ENCODE data around the gene PER2.

Gene PER2

GRCh38 chr2:238235331-238235732 is 53.1 kb downstream of the PER2 start:
- no peak overlapping the region for H3K4me3 ChIP-seq (replicated peaks; ENCODE audit: insufficient read depth, low read length)
- no peaks in the 10 kb centered on the region for H3K27me3 ChIP-seq (ENCODE audit: insufficient read depth, poor library complexity, severe bottlenecking)
- no peak overlapping the region for H3K27ac ChIP-seq (replicated peaks)
- TF ChIP-seq CTCF (IDR thresholded peaks at IDR 0.05; ENCODE audit: insufficient read depth, low read length) (no peak), GABPA (IDR thresholded peaks at IDR 0.05; ENCODE audit: low read depth) (no peak), REST (IDR thresholded peaks at IDR 0.05; ENCODE audit: insufficient replicate concordance, low read depth) (no peak), POLR2AphosphoS5 (IDR thresholded peaks at IDR 0.05; ENCODE audit: low read depth) (no peak), SPI1 (IDR thresholded peaks at IDR 0.05; ENCODE audit: borderline replicate concordance, low read depth) (no peak)
- DNase-seq (ENCODE audit: low read depth in 1 of 2, low spot score in 1 of 2): peak; percentile 30 to 37

- H3K27me3 ChIP-seq (ENCODE audit: insufficient read depth, poor library complexity, severe bottlenecking): no peaks in the 10 kb centered on the region
- TF ChIP-seq GABPA (IDR thresholded peaks at IDR 0.05; ENCODE audit: low read depth) (no peak), REST (IDR thresholded peaks at IDR 0.05; ENCODE audit: insufficient replicate concordance, low read depth) (no peak), POLR2AphosphoS5 (IDR thresholded peaks at IDR 0.05; ENCODE audit: low read depth) (no peak)
Measured at GRCh38 chr2:238233625-238234024, 54.8 kb downstream of the PER2 start.

GRCh38 chr2:238231809-238232208 is 56.6 kb downstream of the PER2 start:
- Histone ChIP-seq H3K4me3 (replicated peaks; ENCODE audit: insufficient read depth, low read length) (no peak overlapping the region), H3K27ac (replicated peaks) (no peak overlapping the region)
- TF ChIP-seq REST (IDR thresholded peaks at IDR 0.05; ENCODE audit: insufficient replicate concordance, low read depth) (no peak), CTCF (IDR thresholded peaks at IDR 0.05; ENCODE audit: insufficient read depth, low read length) (no peak), GABPA (IDR thresholded peaks at IDR 0.05; ENCODE audit: low read depth) (no peak), SPI1 (IDR thresholded peaks at IDR 0.05; ENCODE audit: borderline replicate concordance, low read depth) (no peak), POLR2AphosphoS5 (IDR thresholded peaks at IDR 0.05; ENCODE audit: low read depth) (no peak)

More at GRCh38 chr2:238233625-238234024, 54.8 kb downstream of the PER2 start:
- Histone ChIP-seq H3K4me3 (replicated peaks; ENCODE audit: insufficient read depth, low read length) (no peak overlapping the region), H3K27ac (replicated peaks) (no peak overlapping the region)
- DNase-seq (ENCODE audit: low read depth in 1 of 2, low spot score in 1 of 2): peak in 1 of 2 experiments; percentile 47

More at GRCh38 chr2:238231809-238232208, 56.6 kb downstream of the PER2 start:
- no peak for DNase-seq (ENCODE audit: low read depth in 1 of 2, low spot score in 1 of 2)
- no peaks in the 10 kb centered on the region for H3K27me3 ChIP-seq (ENCODE audit: insufficient read depth, poor library complexity, severe bottlenecking)

Data from HL-60 (cell line).